Bone marrow (tissue), 2 donors: ENCODE data around the gene CPM.
"Not testable (repeated sequence)": the region's sequence is repeated elsewhere in the genome, so short reads cannot be mapped to it uniquely, and the experiment has no call there.

Experiments
- DNase-seq, 2 donors: peaks; one replicate each; lab custom pipeline; 2025; lab: John Stamatoyannopoulos, UW

The CPM gene

GRCh38 chr12:68827895-68828671, 104.9 kb downstream of the CPM start:
- DNase-seq, result no peak

GRCh38 chr12:68825569-68826217, 107.3 kb downstream of the CPM start:
- no peak for DNase-seq

GRCh38 chr12:68824597-68825250, 108.2 kb downstream of the CPM start:
- no peak for DNase-seq

GRCh38 chr12:68824131-68824530, 108.8 kb downstream of the CPM start:
- DNase-seq, result no peak

GRCh38 chr12:68823696-68824095, 109.3 kb downstream of the CPM start:
- DNase-seq, result no peak

- DNase-seq, result no peak
Observed at GRCh38 chr12:68821357-68822188, 111.4 kb downstream of the CPM start.

GRCh38 chr12:68819481-68819880, 113.5 kb downstream of the CPM start:
- DNase-seq, result not testable (repeated sequence)

GRCh38 chr12:68815928-68816800, 116.8 kb downstream of the CPM start:
- no peak for DNase-seq

GRCh38 chr12:68815232-68815927, 117.6 kb downstream of the CPM start:
- no peak for DNase-seq

GRCh38 chr12:68814490-68815231, 118.3 kb downstream of the CPM start:
- no peak for DNase-seq

GRCh38 chr12:68813242-68813593, 119.8 kb downstream of the CPM start:
- no peak for DNase-seq

GRCh38 chr12:68812553-68813241, 120.3 kb downstream of the CPM start:
- DNase-seq, result no peak

- not testable (repeated sequence) for DNase-seq
Observed at GRCh38 chr12:68811573-68811972, 121.4 kb downstream of the CPM start.

GRCh38 chr12:68810027-68810389, 123.0 kb downstream of the CPM start:
- not testable (repeated sequence) for DNase-seq

GRCh38 chr12:68809190-68810026, 123.6 kb downstream of the CPM start:
- no peak for DNase-seq

- peak; percentile 2 to 67 for DNase-seq
Observed at GRCh38 chr12:68808388-68809189, 124.4 kb downstream of the CPM start.

GRCh38 chr12:68807576-68808387, 125.2 kb downstream of the CPM start, which contains the start of gene MDM2:
Gene MDM2 (plus strand): TSS chr12:68808177. CDS start chr12:68808478, 301 bp downstream.
- peak; percentile 74 to 87 for DNase-seq
